PC-3 (cell line): ENCODE data around the gene LRRC59.

Source experiments
- CTCF ChIP-seq: fragments of 300-600 bp; sonication (generic); conservative IDR thresholded peaks from 2 replicates; pipeline ENCODE4 v1.5.1; 2017; ENCODE audit warnings: antibody characterized with exemption, low read depth, mild to moderate bottlenecking, low read length
- EZH2 ChIP-seq: fragments of 300-600 bp; sonication (generic); IDR thresholded peaks from one replicate; pipeline ENCODE4 v1.6.1; 2017; ENCODE audit warnings: antibody characterized with exemption, mild to moderate bottlenecking, low read length; ENCODE audit not compliant: unreplicated experiment
- EZH2phosphoT487 ChIP-seq: fragments of 300-600 bp; sonication (generic); IDR thresholded peaks from 2 replicates; pipeline ENCODE4 v1.6.1; 2018; ENCODE audit warnings: mild to moderate bottlenecking, antibody characterized with exemption, low read length, borderline replicate concordance

GRCh38 chr17:50424246-50424995 lies 27.1 kb upstream of the LRRC59 start:
- no peak for TF ChIP-seq CTCF
- no peak for TF ChIP-seq EZH2phosphoT487
- no peak for TF ChIP-seq EZH2
